Left ventricle myocardium superior (tissue), 1 donor: ENCODE measurements around the gene GPR31. TPM values are rescaled to one million over a fixed set of nuclear protein-coding genes. Genes with fewer than 3 reads are reported as not detected.
"Not testable (repeated sequence)": the region's sequence is repeated elsewhere in the genome, so short reads cannot be mapped to it uniquely, and the experiment has no call there.

Source experiments
- ATAC-seq: fragments of 200-7000 bp; cut with Tn5 transposase; one replicate; pipeline ENCODE4 v1.9.1; 2020; ENCODE audit warnings: mild to moderate bottlenecking, moderate library complexity
- DNase-seq: peaks from one replicate; pipeline ENCODE4 v3.0.0-alpha.2; 2020
- intact Hi-C: fragments of 100-400 bp; cut with micrococcal nuclease; formaldehyde crosslinking; loops from one replicate; pipeline ENCODE4 v1.11.0; 2022
- long read RNA-seq: library from polyadenylated mRNA; unstranded; transcript quantifications from one replicate; pipeline ENCODE4 v2.0.0, GENCODE V29; 2021
- total RNA-seq: library from RNA; stranded (reverse); fragmentation: NEBNext Ultra II Directional; extraction: Animal tissue kit (Norgen Biotek cat#: 25700); gene quantifications from one replicate; pipeline ENCODE4 v1.2.1, GENCODE V29; 2021
- donor health status: DM: no; HTN: yes; CAD: no; lungs with severe emphysema.

Gene GPR31, protein sequence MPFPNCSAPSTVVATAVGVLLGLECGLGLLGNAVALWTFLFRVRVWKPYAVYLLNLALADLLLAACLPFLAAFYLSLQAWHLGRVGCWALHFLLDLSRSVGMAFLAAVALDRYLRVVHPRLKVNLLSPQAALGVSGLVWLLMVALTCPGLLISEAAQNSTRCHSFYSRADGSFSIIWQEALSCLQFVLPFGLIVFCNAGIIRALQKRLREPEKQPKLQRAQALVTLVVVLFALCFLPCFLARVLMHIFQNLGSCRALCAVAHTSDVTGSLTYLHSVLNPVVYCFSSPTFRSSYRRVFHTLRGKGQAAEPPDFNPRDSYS
- not detected for total RNA-seq
- long read RNA-seq = 0 reads

DNA sequence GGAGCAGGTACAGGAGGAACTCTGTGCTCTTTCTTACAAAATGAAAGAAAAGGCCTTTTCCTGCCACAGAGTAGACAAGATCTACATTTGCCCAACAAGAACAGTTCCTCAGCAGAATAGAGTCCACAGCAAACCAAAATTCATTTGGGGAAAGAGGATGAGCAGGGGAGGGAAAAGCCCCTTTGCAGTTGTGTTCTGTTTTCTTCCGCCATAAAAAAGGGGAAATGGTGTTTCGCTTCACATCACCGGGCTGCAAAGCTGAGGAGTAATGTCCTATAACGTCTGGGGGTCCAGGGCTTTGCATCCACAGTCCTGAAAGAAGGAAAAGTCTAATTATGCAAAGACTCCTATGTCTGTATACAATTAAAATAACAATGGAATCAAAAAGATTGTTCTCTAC, at the start of gene GPR31:
TSS of gene GPR31 (minus strand) at position 118 of the 400 bp plus-strand sequence. CDS start 149 bp downstream, outside the sequence.
- no peak for DNase-seq
- no peak for ATAC-seq
- intact Hi-C loops = no loop called here

DNA sequence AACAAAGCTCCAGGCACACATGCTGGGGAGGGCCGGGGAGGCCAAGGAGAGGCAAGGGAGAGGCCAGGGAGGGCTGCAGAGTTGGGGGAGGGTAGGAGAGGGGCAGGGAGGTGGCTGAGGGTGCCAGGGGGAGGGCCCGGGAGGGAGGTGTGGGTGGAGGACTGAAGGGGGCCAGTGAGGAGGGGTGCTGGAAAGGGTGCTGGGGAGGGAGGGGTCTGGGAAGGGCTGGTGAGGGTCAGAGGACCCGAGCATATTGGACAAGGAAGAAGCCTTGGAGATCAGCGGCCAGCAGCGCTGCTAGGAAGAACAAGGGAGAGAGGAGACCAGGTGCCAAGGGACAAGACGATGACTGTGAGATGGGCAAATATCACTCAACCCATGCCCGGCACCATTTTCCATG, 49.7 kb upstream of the GPR31 start:
- no peak for DNase-seq
- intact Hi-C loops = no loop called here
- no peak for ATAC-seq

DNA sequence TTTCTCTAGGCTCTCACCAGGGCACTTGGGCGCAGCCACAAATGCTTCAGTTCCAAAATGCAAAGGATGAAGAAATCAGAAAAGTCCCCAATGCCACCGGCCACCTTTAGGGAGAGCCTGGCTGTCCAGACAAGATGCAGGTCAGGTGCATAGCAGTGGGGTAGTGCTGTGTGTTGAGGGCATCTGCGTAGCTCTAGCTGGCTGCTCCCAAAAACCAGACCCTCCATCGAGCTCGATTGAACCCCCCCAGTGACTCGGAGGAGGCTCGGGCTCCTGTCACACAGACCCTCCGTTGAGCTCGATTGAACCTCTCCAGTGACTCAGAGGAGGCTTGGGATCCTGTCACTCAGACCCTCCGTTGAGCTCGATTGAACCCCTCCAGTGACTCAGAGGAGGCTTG, 47.5 kb upstream of the GPR31 start:
- ATAC-seq, intact Hi-C loops, DNase-seq: not testable (repeated sequence)

DNA sequence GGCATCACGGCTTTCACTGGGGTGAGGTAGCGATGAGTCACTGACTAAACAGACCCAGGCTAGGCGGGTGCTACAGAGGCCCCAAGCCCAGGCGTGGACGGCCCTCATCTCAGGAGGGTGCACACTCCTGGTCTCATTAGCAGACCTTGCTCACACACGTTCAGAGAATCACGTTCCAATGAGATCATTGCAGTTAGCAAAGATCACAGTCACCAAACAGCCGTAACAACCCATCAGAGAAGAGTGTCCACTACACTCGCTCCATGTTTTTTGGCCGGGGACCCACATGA, 46.2 kb upstream of the GPR31 start:
- DNase-seq, intact Hi-C loops: not testable (repeated sequence)
- ATAC-seq = peak; percentile 73

DNA sequence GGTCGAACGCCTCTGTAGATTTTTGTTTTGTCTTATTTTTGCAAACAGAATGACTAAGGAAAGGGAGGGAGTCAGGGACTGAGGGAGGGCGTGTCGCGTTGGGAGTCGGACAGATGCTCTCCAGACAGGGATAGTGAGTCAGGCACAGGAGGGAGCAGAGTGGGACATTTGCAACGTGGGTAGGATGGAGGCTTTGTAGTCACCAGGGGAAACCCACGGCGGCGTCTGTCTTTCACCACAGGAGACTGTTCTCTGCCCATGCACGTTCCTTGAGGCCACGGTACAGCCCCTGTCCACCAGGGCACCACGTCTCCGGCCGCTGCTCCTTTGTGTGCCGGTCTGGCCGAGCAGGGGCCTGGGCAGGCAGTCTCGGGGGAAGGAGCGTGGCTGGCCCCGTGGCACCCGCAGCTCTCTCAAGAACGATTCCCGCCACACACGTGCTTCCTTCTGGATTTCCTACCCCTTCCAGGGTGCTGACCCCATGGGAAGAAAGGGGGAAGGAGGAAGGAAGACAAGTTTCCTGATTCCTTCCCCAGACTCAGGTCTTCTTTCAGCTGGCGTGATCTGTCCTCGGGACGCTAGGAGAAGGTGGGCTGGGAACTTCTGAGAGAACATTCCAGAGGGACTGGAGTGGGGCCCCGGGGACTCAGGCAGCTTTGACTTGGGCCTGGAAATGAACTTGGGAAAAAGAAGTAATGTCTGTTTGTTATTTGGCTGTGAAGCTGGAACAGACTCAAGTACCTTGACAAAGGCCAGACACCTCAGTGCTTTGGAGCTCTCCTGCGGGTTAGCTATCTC, 45.7 kb upstream of the GPR31 start:
- DNase-seq, intact Hi-C loops: not testable (repeated sequence)
- peak; percentile 26 for ATAC-seq

DNA sequence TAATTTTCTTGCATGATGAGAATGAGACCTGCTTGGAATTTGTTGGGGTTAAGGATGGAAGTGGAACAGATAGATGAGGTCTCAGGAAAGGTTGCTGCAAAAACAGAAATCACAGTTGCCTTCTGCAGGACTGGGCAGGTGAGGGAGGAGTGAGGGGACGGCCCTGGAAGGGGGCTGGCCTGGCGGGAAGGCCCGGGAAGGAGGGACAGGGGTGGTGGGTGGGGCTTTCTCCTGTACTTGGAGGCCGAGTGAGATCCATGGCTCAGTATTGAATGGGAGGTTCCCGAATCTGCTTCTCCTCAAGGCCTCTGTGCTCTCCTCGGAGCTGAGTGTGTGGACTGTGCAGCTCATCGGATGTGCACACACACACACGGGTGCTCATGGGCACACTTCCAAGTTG, 44.8 kb upstream of the GPR31 start:
- DNase-seq, ATAC-seq, intact Hi-C loops: not testable (repeated sequence)

DNA sequence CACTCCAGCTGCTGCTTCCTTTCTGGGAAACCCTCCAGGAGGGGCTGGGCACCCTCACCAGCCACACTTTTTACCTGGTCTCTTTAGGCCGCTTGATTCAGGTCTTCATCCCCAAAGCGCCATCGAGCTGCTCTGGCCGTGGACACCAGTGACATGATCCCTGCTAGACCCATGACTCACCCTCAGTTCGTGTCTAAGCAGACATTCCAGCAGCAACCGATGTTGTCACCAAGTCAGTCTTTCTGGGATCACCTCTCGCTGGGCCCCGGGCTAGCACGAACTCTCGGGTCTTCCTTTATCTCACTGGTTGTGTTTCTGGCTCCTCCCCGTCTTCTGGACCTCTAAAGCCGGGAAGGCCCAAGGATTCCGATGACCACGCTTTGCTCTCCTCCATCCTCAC, 43.0 kb upstream of the GPR31 start:
- intact Hi-C loops = no loop called here
- DNase-seq (no peak), ATAC-seq (no peak)

DNA sequence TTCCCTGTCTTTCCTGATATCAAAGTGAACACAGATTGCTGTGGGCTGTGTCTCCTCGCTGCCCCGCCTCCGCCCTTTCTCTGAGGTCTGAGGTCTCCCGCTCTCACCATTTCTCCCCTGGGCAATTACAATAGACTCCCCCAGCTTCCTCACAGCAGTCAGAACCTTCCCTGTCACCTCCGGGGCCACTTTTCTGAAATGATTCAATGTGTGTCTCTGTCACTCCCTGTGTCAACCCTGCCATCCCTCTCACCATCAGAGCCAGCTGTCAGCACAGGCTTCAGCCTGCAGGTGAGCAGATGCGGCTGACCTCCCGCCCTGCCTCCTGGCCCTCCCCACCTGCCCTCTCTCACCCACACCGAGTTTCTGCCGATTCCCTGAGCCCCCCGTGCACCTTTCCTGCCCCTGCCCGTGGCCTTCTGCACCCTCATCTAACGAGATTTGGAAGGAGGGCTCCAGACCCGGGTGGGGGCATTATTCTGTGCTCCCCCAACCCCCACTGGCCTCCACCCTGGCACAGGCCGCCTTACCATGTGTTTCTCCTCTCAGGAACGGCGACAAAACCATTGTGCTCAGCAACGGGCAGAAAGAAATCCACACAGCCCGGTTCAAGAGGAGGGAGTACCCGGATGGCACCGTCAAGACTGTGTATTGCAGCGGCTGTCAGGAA, 38.3 kb upstream of the GPR31 start:
- DNase-seq, intact Hi-C loops, ATAC-seq: not testable (repeated sequence)

DNA sequence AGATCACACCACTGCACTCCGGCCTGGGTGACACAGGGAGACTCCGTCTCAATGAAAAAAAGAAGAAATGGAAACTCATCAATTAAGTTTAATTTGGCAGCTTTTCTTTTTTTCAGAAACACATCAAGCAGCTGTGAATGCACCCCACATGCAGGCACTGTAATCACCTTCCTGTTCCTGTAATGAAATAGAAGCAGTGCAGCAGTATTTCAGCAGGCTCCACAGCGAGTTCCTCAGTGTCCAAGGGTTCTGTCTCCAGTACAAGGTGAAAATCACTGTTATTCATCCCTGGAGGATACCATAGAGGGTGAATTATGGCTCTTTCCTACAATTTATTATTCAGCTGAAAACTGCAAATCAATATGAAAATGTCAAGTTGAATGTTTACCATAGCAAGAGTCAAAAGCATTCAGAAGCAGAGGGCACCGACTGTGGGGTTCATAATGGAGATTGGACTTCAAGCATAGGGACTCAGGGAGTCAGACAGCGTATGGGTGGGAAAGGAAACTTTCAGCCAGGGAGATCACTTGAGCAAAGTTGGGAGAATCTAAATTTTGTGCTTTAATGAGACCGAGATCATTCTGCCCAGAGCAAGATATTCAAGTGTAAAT, 35.8 kb upstream of the GPR31 start:
- intact Hi-C loops, DNase-seq, ATAC-seq: not testable (repeated sequence)

DNA sequence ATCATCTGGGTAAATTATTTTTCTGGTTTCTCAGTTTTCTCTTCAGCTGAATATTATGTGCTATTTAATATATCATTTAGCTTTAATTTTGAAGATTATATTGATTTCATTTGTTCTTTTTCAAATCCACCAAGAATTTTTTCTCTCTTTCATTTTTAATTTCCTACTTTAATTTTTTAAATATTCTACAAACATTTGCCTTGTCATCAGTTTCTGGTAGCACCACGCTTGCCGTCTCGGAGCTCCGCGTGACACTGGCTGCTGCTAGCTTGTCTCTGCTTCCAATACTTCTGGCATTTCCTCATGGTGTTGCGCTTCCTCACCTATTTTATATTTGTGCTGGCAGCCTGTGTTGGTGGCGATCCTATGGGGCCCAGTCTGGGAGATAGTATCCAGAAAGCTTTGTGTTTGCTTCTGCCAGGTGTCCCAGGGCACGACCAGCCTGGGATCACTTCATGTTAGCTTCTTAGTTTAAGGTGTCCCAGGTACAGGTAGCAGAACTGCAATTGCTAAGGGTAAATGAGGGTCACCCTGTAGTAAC, 33.3 kb upstream of the GPR31 start:
- DNase-seq, ATAC-seq, intact Hi-C loops: not testable (repeated sequence)

DNA sequence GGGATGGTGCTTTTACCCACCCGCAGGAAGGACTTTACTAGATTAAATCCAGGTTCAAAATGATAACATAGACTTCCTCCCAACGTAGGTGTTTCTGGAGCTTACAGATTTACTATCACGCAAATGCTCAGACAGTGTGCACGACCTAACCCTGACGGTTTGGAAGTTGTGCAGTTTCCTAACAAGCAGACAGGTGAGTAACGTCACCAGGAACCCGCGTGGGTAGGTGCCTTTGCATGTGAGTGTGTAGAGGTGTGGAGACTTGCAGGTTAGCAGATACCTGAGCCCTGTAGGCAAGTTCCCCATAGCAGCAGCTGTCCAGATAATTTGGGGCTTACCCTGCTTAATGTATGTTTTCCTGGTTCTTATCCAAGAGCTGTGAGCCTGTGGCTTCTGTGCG, 29.5 kb upstream of the GPR31 start:
- ATAC-seq, DNase-seq, intact Hi-C loops: not testable (repeated sequence)

DNA sequence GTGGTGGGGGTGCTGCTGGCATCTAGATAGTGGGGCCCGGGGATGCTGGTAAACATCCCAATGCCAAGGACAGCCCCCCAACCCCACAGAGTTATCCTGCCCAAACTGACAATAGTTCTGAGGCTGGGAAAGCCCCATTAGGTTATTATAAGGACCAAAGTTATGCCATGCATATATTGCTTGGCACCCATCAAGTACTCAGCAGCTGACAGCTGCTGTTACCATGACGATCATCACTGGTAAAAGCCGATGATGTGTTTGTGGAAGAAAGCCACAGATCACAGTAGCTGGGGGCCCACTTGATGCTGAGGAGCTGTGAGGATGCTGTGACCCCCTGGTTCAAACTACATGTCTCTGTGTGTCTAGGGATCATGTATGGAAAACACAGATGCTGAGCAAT, 27.3 kb upstream of the GPR31 start:
- DNase-seq, ATAC-seq, intact Hi-C loops: not testable (repeated sequence)

DNA sequence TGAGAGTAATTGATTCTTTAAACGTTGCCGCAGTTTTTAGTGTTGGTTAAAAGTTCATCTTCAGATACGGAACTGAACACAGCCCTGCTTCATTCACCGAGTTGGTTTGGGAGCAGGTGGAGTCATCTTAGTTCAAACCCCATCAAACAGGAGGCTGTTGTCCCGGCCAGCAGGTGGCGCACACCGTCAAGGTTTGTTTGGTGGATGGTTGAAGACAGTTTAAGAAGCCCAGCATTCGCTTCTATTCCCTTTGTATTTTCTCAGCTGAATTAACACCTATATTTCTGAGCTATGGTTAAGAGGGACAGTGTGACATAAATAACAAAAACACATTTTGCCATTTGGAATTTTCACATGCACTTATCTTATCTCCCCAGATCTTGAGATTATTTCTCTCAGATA, 25.1 kb upstream of the GPR31 start:
- peak; percentile 69 for ATAC-seq
- DNase-seq, intact Hi-C loops: not testable (repeated sequence)

DNA sequence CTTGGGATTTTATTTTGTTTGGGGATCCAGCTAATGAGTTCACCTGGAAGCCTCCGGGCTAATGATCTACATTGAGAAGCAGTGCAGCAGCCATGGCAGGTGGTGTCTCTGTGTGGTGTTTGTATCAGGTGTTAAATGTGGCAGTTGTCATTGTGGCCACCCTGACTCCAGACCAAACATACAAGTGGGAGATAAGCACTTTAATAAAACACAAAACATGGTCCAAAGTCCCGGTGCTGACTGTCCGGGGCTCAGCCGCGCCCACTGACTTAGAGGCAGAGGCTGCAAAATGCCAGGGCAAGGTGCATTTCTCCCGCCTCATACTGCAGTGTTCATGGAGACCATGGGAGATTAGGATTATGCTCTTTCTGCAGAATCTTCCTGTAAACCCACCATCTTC, 23.6 kb upstream of the GPR31 start:
- ATAC-seq, DNase-seq, intact Hi-C loops: not testable (repeated sequence)

DNA sequence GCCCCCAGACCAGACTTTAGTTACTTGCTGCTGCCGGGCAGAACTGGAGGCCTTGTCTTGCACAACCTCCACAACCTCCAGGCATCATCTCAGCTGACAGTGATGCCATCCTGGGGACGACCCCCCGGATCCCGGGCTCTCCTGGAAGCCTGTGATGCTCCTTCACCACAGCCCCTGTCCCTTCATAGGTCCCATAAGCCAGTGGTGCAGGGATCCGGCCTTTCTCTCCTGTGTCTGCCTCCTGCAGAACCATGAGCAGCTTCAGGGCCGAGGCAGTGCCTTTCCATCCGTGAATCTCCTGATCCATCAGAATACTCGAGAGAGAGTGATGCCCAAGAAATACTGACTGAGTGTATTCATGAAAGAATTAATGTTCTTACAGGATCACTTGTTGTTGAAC, 22.3 kb upstream of the GPR31 start:
- intact Hi-C loops, ATAC-seq, DNase-seq: not testable (repeated sequence)

DNA sequence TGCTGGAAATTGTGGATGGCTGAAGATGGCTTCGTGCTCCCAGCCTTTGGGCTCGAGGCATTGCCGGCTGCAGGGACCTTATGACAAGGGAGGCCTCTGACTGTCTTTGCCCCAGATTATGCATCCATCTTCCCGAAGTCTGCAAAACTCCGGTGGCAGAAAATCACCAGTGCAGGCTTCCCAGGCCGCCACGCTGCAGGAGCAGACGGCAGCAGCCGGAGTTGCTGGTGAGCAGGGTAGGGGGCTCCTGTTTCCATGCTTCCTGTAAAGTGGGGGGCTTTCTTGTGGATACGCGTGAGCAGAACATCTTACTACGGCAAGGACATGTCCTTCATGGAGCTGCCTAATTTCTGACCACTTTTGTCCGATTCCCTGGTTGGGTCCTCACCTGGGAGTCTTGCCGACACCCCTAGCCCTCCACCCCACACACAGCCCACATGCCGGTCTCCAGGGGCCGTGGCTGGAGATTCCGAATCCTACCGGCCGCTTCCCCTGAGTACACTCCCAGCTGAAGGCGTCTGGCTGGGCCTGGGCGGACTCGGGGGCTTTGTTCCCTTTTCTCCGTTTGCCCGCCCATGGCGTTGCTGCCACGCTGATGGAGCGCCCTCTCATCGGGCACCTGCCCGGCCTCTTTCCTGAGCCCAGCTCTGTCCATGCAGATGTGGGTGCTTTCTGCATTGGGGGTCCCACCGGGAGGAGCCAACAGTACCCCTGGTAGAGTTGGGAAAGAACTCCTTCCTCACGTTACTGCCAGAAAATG, 21.3 kb upstream of the GPR31 start:
- ATAC-seq, DNase-seq, intact Hi-C loops: not testable (repeated sequence)

DNA sequence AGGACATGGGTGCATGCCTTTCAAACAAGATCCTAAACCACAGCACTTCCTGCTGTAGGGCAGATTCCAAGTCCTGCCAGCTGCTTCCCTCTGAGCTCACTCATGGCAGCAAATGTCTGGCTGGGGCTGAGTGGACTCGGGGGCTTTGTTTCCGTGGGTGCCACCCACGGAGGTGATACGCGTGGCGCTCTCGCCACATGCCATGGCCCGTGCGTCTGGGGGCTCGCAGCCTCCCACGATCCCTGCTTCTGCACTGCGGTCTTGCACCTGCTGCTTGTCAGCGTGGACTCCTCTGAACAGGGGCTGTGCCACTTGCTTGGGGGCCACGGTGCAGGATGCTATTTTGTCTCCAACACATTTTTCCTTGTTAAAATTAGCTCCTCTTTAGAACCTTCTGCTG, 19.5 kb upstream of the GPR31 start:
- intact Hi-C loops, ATAC-seq, DNase-seq: not testable (repeated sequence)

DNA sequence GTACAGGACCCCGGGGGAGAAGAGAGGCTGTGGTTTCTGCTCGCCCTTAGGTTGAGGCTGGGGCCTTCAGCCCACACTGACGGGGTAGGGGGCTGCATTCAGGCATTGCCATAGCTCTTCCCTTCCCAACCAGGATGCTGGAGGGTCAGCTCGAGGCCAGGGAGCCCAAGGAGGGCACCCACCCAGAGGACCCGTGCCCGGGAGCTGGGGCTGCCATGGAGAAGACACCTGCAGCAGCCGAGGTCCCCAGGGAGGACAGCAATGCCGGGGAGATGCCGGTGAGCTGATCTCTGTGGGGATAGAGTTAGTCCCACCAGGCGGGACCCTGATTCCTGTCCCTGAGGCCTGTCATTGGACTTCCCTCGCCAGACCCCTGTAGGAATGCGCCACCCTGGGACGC, 14.2 kb upstream of the GPR31 start:
- DNase-seq, ATAC-seq, intact Hi-C loops: not testable (repeated sequence)
